Trophoblast cell (in vitro differentiated cells and primary cell): ENCODE measurements around the gene FAM209B.

Experiments used
- DNase-seq, 2 donors: peaks; one replicate each; pipeline ENCODE4 v3.0.0-alpha.2; 2016
- H2AFZ ChIP-seq: 2 replicates; pipeline ENCODE4 v1.6.1; 2013; ENCODE audit warnings: low read length, moderate library complexity, mild to moderate bottlenecking; ENCODE audit not compliant: insufficient read depth, poor library complexity
- H2AK5ac ChIP-seq: 2 replicates; pipeline ENCODE4 v1.6.1; 2013; ENCODE audit warnings: mild to moderate bottlenecking, low read length
- H2BK120ac ChIP-seq: 2 replicates; pipeline ENCODE4 v1.6.1; 2013; ENCODE audit warnings: low read length, mild to moderate bottlenecking, moderate library complexity; ENCODE audit not compliant: insufficient read depth, poor library complexity
- H2BK12ac ChIP-seq: 2 replicates; pipeline ENCODE4 v1.6.1; 2013; ENCODE audit warnings: mild to moderate bottlenecking, low read length, moderate library complexity
- H2BK5ac ChIP-seq: 2 replicates; pipeline ENCODE4 v1.6.1; 2013; ENCODE audit warnings: low read length, low read depth, moderate library complexity, mild to moderate bottlenecking; ENCODE audit not compliant: poor library complexity
- H3K14ac ChIP-seq: 2 replicates; pipeline ENCODE4 v1.6.1; 2013; ENCODE audit warnings: mild to moderate bottlenecking, low read length
- H3K18ac ChIP-seq: 2 replicates; pipeline ENCODE4 v1.6.1; 2013; ENCODE audit warnings: mild to moderate bottlenecking, low read length
- H3K23ac ChIP-seq: 2 replicates; pipeline ENCODE4 v1.6.1; 2013; ENCODE audit warnings: low read length
- H3K27ac ChIP-seq: 2 replicates; pipeline ENCODE4 v1.5.1; 2013; ENCODE audit warnings: low read depth, mild to moderate bottlenecking, inconsistent platforms, low read length, moderate library complexity
- H3K27me3 ChIP-seq: 2 replicates; pipeline ENCODE4 v1.6.1; 2013; ENCODE audit warnings: inconsistent platforms, mild to moderate bottlenecking, low read length, moderate library complexity; ENCODE audit not compliant: insufficient read depth
- H3K36me3 ChIP-seq, 2 experiments: 1 replicate in 1 of 2; 2 replicates in 1 of 2; pipeline ENCODE4 v1.6.1; 2013; ENCODE audit warnings: low read length in 2 of 2, mild to moderate bottlenecking in 2 of 2, moderate library complexity in 1 of 2; ENCODE audit not compliant: insufficient read depth in 2 of 2, control insufficient read depth in 1 of 2
- H3K4ac ChIP-seq: 2 replicates; pipeline ENCODE4 v1.6.1; 2013; ENCODE audit warnings: low read depth, mild to moderate bottlenecking, low read length, moderate library complexity
- H3K4me1 ChIP-seq, 2 experiments: 1 replicate in 1 of 2; 2 replicates in 1 of 2; pipeline ENCODE4 v1.6.1; 2013; ENCODE audit warnings: low read length in 2 of 2, mild to moderate bottlenecking in 2 of 2, moderate library complexity in 1 of 2; ENCODE audit not compliant: insufficient read depth in 2 of 2, control insufficient read depth in 1 of 2
- H3K4me2 ChIP-seq: 2 replicates; pipeline ENCODE4 v1.6.1; 2013; ENCODE audit warnings: inconsistent platforms, mild to moderate bottlenecking, low read length, moderate library complexity
- H3K4me3 ChIP-seq: 2 replicates; pipeline ENCODE4 v1.5.1; 2013; ENCODE audit warnings: mild to moderate bottlenecking, low read depth, low read length, inconsistent platforms
- H3K79me1 ChIP-seq: one replicate; pipeline ENCODE4 v1.6.1; 2013; ENCODE audit warnings: low read length
- H3K79me2 ChIP-seq: 2 replicates; pipeline ENCODE4 v1.6.1; 2013; ENCODE audit warnings: low read length, mild to moderate bottlenecking; ENCODE audit not compliant: control insufficient read depth, insufficient read depth, poor library complexity
- H3K9ac ChIP-seq: 2 replicates; pipeline ENCODE4 v1.6.1; 2013; ENCODE audit warnings: mild to moderate bottlenecking, low read length
- H3K9me3 ChIP-seq: 2 replicates; pipeline ENCODE4 v1.6.1; 2013; ENCODE audit warnings: low read depth, mild to moderate bottlenecking, control low read depth, inconsistent platforms, low read length; ENCODE audit not compliant: insufficient read depth
- H4K12ac ChIP-seq: 2 replicates; pipeline ENCODE4 v1.6.1; 2013; ENCODE audit warnings: low read depth, mild to moderate bottlenecking, low read length, moderate library complexity
- H4K8ac ChIP-seq: 2 replicates; pipeline ENCODE4 v1.6.1; 2013; ENCODE audit warnings: low read depth, mild to moderate bottlenecking, low read length, moderate library complexity
- H4K91ac ChIP-seq: one replicate; pipeline ENCODE4 v1.6.1; 2013; ENCODE audit warnings: low read depth, mild to moderate bottlenecking, low read length, moderate library complexity
- WGBS: extraction: QIAGEN DNeasy Blood & Tissue Kit; methylation state at CpG from one replicate; pipeline ENCODE4 v1.1.7; 2013; ENCODE audit warnings: missing lambda C conversion rate; ENCODE audit not compliant: insufficient read length, insufficient coverage; ENCODE audit errors: extremely low coverage; 5-methylcytosine and 5-hydroxymethylcytosine counted together

Gene FAM209B

GRCh38 chr20:56527521-56527920 lies 5.5 kb upstream of the FAM209B start:
- Histone ChIP-seq H3K4me2 (no peak overlapping the region), H3K4me1 (no peaks in the 10 kb centered on the region), H3K18ac (no peak overlapping the region), H2BK12ac (no peak overlapping the region), H3K27ac (no peak overlapping the region), H3K79me1 (no peaks in the 10 kb centered on the region), H3K27me3 (no peaks in the 10 kb centered on the region), H3K4ac (no peak overlapping the region), H2BK5ac (no peak overlapping the region), H4K12ac (no peak overlapping the region), H4K91ac (no peak overlapping the region), H3K23ac (no peak overlapping the region), H4K8ac (no peak overlapping the region), H3K14ac (no peak overlapping the region), H2BK120ac (no peak overlapping the region), H3K79me2 (no peaks in the 10 kb centered on the region), H2AK5ac (no peak overlapping the region), H3K4me3 (no peak overlapping the region), H3K9ac (peak overlapping the region; percentile 5), H3K9me3 (peaks cover 3% of the 10 kb centered on the region), H3K36me3 (no peaks in the 10 kb centered on the region), H2AFZ (no peak overlapping the region)
- no peak for DNase-seq
- no CpG with 5 or more reads among the region's 7 CpGs for WGBS

- H2BK5ac ChIP-seq = no peak overlapping the region
- H3K9ac ChIP-seq = no peak overlapping the region
- no peak overlapping the region for H3K4me3 ChIP-seq
- no CpG with 5 or more reads among the region's 3 CpGs for WGBS
- no peak overlapping the region for H3K18ac ChIP-seq
- no peak overlapping the region for H3K14ac ChIP-seq
- no peak overlapping the region for H4K91ac ChIP-seq
- H2AK5ac ChIP-seq = no peak overlapping the region
- no peaks in the 10 kb centered on the region for H3K27me3 ChIP-seq
- no peak overlapping the region for H3K23ac ChIP-seq
- peaks cover 2% of the 10 kb centered on the region for H3K9me3 ChIP-seq
- H4K12ac ChIP-seq = no peak overlapping the region
- no peak overlapping the region for H3K4ac ChIP-seq
- no peak overlapping the region for H2BK12ac ChIP-seq
- no peaks in the 10 kb centered on the region for H3K4me1 ChIP-seq
- H3K27ac ChIP-seq = no peak overlapping the region
- H3K79me2 ChIP-seq = no peaks in the 10 kb centered on the region
- H2AFZ ChIP-seq = no peak overlapping the region
- no peaks in the 10 kb centered on the region for H3K79me1 ChIP-seq
- no peak overlapping the region for H4K8ac ChIP-seq
- no peak overlapping the region for H3K4me2 ChIP-seq
- no peak overlapping the region for H2BK120ac ChIP-seq
- no peak for DNase-seq
- H3K36me3 ChIP-seq = peaks cover 0 to 1% of the 10 kb centered on the region in 2 experiments
These were observed 5.0 kb downstream of the FAM209B start for GRCh38 chr20:56537997-56538396.

GRCh38 chr20:56540415-56540814 lies 7.4 kb downstream of the FAM209B start:
- H3K4me1 ChIP-seq = no peaks in the 10 kb centered on the region
- no peak for DNase-seq
- no peak overlapping the region for H2AK5ac ChIP-seq

GRCh38 chr20:56542489-56543030 lies 9.5 kb downstream of the FAM209B start:
- Histone ChIP-seq H3K23ac (no peak overlapping the region), H3K18ac (no peak overlapping the region), H2BK120ac (no peak overlapping the region), H2BK5ac (no peak overlapping the region), H3K14ac (no peak overlapping the region), H4K12ac (no peak overlapping the region), H3K79me1 (no peaks in the 10 kb centered on the region), H2AFZ (no peak overlapping the region), H3K4ac (no peak overlapping the region), H3K9me3 (peaks cover 2% of the 10 kb centered on the region), H4K8ac (no peak overlapping the region), H3K79me2 (no peaks in the 10 kb centered on the region), H2AK5ac (no peak overlapping the region), H3K4me1 (no peaks in the 10 kb centered on the region), H3K4me3 (no peak overlapping the region), H3K27me3 (no peaks in the 10 kb centered on the region), H3K36me3 (no peaks in the 10 kb centered on the region), H4K91ac (no peak overlapping the region), H3K4me2 (no peak overlapping the region), H2BK12ac (no peak overlapping the region), H3K9ac (no peak overlapping the region), H3K27ac (no peak overlapping the region)
- WGBS = no CpG with 5 or more reads among the region's 9 CpGs
- no peak for DNase-seq

More at GRCh38 chr20:56540415-56540814, 7.4 kb downstream of the FAM209B start:
- no CpG with 5 or more reads among the region's 6 CpGs for WGBS
- H3K9me3 ChIP-seq = peaks cover 2% of the 10 kb centered on the region
- H2BK120ac ChIP-seq = no peak overlapping the region
- H2BK12ac ChIP-seq = no peak overlapping the region
- H3K14ac ChIP-seq = no peak overlapping the region
- H3K18ac ChIP-seq = no peak overlapping the region
- no peak overlapping the region for H3K4me2 ChIP-seq
- H3K23ac ChIP-seq = no peak overlapping the region
- H4K8ac ChIP-seq = no peak overlapping the region
- H3K79me2 ChIP-seq = no peaks in the 10 kb centered on the region
- no peak overlapping the region for H4K12ac ChIP-seq
- no peak overlapping the region for H3K4me3 ChIP-seq
- H3K9ac ChIP-seq = no peak overlapping the region
- H3K27me3 ChIP-seq = no peaks in the 10 kb centered on the region
- H2AFZ ChIP-seq = no peak overlapping the region
- H3K4ac ChIP-seq = no peak overlapping the region
- H2BK5ac ChIP-seq = no peak overlapping the region
- no peak overlapping the region for H3K27ac ChIP-seq
- no peak overlapping the region for H4K91ac ChIP-seq
- peaks cover 0 to 1% of the 10 kb centered on the region in 2 experiments for H3K36me3 ChIP-seq
- no peaks in the 10 kb centered on the region for H3K79me1 ChIP-seq
